HEK293 (cell line): Measurements from ENCODE around the gene FAM89A.

Experiments
- ZNF121 ChIP-seq: fragments of 450-650 bp; formaldehyde crosslinking; IDR thresholded peaks from 2 replicates; pipeline ENCODE4 v1.5.1; 2016; ENCODE audit warnings: missing biosample characterization, missing genetic modification characterization
- ZNF140 ChIP-seq: fragments of 450-650 bp; formaldehyde crosslinking; IDR thresholded peaks from 2 replicates; pipeline ENCODE4 v1.5.1; 2016; ENCODE audit warnings: missing biosample characterization, missing genetic modification characterization
- ZNF16 ChIP-seq: fragments of 450-650 bp; formaldehyde crosslinking; IDR thresholded peaks from 2 replicates; pipeline ENCODE4 v1.5.1; 2016; ENCODE audit warnings: low read depth, missing biosample characterization, missing genetic modification characterization
- TF ChIP-seq, protein P1 (sequence below): fragments of 450-650 bp; formaldehyde crosslinking; IDR thresholded peaks from 2 replicates; pipeline ENCODE4 v1.5.1; 2016; ENCODE audit warnings: missing biosample characterization, missing genetic modification characterization

DNA sequence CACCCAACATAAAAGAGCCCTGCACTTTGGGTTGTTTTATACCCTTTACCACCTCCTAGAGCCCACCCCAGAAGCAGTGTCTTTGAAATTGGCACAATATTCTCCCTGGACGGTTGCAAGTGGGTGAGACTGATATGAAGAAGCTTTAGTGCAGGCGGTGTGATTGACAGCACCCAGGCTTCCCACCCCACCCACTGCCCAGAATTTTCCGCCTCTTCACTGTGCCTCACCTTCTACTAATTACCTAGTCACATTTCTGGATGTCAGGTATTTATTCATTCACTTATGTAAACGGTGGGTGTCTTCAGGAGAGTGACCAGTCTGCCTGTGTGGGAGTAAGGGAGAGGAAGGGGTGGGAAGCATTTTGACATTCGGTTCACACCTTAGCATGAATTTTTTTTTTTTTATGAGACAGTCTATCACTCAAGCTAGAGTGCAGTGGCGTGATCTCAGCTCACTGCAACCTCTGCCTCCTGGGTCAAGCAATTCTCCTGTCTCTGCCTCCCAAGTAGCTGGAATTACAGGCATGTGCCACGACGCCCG lies 1.7 kb upstream of the FAM89A start:
- TF ChIP-seq ZNF140 (tag by site-specific recombination) (no peak), ZNF16 (tag by site-specific recombination) (no peak), ZNF121 (tag by site-specific recombination) (no peak)
- TF ChIP-seq, protein P1, sequence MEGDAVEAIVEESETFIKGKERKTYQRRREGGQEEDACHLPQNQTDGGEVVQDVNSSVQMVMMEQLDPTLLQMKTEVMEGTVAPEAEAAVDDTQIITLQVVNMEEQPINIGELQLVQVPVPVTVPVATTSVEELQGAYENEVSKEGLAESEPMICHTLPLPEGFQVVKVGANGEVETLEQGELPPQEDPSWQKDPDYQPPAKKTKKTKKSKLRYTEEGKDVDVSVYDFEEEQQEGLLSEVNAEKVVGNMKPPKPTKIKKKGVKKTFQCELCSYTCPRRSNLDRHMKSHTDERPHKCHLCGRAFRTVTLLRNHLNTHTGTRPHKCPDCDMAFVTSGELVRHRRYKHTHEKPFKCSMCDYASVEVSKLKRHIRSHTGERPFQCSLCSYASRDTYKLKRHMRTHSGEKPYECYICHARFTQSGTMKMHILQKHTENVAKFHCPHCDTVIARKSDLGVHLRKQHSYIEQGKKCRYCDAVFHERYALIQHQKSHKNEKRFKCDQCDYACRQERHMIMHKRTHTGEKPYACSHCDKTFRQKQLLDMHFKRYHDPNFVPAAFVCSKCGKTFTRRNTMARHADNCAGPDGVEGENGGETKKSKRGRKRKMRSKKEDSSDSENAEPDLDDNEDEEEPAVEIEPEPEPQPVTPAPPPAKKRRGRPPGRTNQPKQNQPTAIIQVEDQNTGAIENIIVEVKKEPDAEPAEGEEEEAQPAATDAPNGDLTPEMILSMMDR: no peak
